HG03439 (cell line): ENCODE data around the gene HSD17B14.
"Not testable (repeated sequence)": the region's sequence is repeated elsewhere in the genome, so short reads cannot be mapped to it uniquely, and the experiment has no call there.

Experiments
- ATAC-seq: cut with Tn5 transposase; IDR thresholded peaks from one replicate; pipeline ENCODE4 v1.9.1; 2021; ENCODE audit warnings: mild to moderate bottlenecking, moderate library complexity; ENCODE audit not compliant: unreplicated experiment

The HSD17B14 gene

DNA sequence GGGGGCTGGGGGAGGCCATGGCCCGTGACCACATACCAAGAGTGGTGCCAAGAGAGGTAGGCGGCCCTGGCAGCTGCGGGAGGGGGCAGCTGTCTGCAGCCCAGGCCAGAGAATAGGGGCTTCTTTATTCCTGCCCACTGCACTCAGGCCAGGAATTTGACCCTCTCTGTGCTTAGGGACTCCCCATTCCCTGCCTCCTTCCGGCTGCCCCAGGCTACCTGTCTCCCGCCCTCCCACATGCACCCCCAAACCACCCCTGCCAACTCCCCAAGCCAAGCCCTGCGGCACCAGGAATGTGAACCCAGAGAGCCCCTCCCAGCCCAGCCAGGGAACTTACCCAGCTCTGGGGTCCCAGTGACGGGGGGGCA is 31.4 kb upstream of the HSD17B14 start:
- no peak for ATAC-seq

GRCh38 chr19:48867123-48867745 is 30.9 kb upstream of the HSD17B14 start:
- ATAC-seq = no peak

GRCh38 chr19:48866692-48867091 is 30.4 kb upstream of the HSD17B14 start:
- no peak for ATAC-seq

GRCh38 chr19:48862827-48863226 is 26.5 kb upstream of the HSD17B14 start:
- ATAC-seq = no peak

DNA sequence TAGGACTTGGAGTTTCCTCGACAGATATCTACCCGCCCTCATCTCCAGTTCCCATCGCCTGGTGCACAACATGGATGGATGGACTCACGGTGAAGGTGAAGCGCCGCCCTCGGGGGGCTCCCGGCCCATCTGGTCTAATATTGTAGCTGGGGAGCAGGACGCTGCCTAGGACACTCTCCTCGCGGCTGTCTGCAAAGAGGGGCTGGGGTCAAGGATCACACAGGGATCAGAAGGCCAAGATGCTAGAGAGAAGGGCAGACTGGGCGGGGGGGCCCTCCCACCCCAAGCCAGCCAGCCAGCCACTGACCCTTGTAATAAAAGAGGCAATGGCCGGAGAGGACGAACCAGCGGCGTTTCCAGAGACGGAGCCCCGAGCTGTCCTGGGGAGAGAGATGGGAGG is 25.0 kb upstream of the HSD17B14 start:
- ATAC-seq = no peak

- ATAC-seq = no peak
These were observed 23.7 kb upstream of the HSD17B14 start for GRCh38 chr19:48859711-48860572.

- no peak for ATAC-seq
These were observed 22.9 kb upstream of the HSD17B14 start for GRCh38 chr19:48858984-48859710.

- ATAC-seq = no peak
These were observed 20.6 kb upstream of the HSD17B14 start for GRCh38 chr19:48856921-48857320.

- no peak for ATAC-seq
These were observed 17.8 kb upstream of the HSD17B14 start for GRCh38 chr19:48854103-48854502.

- no peak for ATAC-seq
These were observed 17.2 kb upstream of the HSD17B14 start for GRCh38 chr19:48853483-48853882.

- ATAC-seq = no peak
These were observed 16.0 kb upstream of the HSD17B14 start for GRCh38 chr19:48852292-48852691.

- ATAC-seq = not testable (repeated sequence)
These were observed 10.4 kb upstream of the HSD17B14 start for GRCh38 chr19:48846659-48847058.

- ATAC-seq = no peak
These were observed 9.1 kb upstream of the HSD17B14 start for GRCh38 chr19:48845384-48845783.

DNA sequence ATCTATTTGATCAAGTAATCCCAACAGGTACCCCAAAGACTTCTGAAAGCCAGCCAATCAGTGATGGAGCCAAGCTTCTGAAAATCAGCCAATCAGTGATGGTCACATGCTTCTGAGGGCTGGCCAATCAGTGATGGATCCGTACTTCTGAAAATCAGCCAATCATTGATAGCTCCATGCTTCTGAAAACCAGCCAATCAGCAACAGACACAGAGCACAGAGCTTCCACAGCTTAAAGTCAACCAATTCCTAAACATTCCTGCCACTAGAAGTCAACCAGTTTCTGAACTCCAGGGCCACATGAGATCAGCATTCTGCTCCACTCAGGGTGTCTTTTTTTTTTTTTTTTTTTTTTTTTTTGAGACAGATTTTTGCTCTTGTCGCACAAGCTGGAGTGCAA is 8.2 kb upstream of the HSD17B14 start:
- ATAC-seq = no peak

GRCh38 chr19:48842789-48843162 is 6.5 kb upstream of the HSD17B14 start:
- no peak for ATAC-seq

DNA sequence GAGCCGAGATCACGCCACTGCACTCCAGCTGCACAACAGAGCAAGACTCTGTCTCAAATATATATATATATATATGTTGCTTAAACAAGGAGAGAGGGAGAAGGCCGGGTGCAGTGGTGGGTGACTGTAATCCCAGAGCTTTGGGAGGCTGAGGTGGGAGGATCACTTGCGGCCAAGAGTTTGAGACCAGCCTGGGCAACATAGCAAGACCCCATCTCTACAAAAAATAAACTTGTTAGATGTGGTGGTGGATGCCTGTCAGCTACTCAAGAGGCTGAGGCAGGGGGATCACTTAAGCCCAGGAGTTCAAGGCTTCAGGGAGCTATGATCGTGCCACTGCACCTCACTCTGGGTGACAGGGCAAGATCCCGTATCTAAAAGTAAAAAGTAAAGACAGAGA is 5.3 kb upstream of the HSD17B14 start:
- ATAC-seq = no peak

DNA sequence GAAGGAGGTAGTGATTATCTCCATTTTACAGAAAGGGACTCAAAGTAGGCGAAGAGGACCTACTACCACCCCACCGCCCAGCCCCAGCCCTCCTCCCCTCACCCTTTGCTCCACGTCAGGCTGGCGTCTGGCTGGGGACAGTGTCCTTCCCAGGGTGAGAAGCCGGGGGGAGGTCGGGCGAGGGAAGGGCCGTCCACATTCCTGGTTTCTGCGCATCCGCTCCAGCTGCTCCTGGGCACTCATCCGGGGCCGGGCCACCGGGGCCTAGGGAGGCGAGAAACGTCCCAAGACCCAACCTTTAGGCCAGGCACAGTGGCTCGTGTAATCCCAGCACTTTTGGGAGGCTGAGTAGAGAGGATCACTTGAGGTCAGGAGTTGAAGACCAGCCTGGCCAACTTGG is 4.8 kb upstream of the HSD17B14 start:
- no peak for ATAC-seq

- no peak for ATAC-seq
These were observed 1.4 kb upstream of the HSD17B14 start for GRCh38 chr19:48837687-48838086.

DNA sequence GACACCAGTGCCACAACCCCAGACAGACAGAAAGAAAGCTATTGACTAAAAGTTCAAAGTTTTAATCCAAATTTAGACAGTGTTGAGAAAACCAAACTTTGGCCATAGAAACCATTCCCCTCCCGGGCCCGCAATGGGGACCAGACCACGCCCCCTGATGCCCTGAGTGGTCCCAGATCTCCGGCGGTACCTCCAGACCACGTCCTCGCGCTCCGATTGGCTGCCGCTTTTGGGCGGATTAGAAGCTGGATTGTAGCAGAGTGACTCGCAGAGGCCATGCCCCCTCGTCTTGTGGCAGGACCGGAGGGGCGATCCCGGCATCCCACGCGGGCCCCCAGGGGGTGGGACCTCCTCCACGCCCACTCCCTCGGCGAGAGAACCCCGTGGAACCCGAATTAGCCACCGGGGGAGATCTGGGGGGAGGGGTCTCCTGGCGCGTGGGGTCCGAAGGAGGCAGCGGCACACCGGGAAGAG is 797 bp upstream of the HSD17B14 start:
- peak; percentile 72 for ATAC-seq

- no peak for ATAC-seq
These were observed 580 bp downstream of the HSD17B14 start for GRCh38 chr19:48835734-48836088.

DNA sequence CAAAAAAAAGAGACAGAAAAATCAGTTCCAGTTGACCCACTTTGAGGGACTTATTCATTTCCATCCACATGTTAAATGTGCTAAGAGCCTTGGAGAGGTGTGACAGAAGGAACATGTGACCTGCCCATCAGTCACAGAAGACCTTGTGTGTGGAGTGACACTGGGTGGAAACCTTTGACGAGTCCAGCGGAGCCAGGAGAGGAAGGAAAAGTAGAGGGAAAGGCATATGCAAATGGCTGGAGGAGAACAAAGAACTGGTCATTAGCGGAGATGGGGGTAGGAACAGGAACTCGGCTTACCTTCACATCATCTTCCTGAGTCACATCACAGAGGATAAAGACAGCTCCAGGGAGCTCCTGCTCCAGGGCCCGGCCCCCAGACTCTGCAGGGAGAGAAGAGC is 2.3 kb downstream of the HSD17B14 start:
- ATAC-seq = no peak

DNA sequence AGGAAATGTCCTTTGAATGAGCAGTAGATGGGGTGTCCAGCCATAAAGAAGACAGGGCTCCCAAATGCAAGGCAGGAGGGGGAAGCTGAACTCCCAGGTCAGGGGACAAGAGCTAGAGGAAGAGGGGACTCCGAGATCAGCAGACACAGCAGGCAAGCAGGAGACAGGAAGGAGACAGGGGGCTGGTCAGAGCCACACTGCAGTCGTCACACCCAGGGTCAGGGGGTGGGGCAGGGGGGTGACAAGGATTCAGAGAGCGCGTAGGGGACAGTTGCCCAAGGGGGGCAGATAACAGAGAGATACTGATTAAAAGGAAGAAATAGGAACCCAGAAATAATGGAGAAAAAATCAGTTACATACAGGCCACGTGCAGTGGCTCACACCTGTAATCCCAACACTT is 3.2 kb downstream of the HSD17B14 start:
- ATAC-seq = no peak
